HG03135 (cell line): ENCODE measurements around the gene ADAMTS7.
A peak's percentile ranks its signal among the peaks of the same experiment; 100 is the strongest.
"Not testable (repeated sequence)": the region's sequence is repeated elsewhere in the genome, so short reads cannot be mapped to it uniquely, and the experiment has no call there.

Source experiments
- ATAC-seq: cut with Tn5 transposase; IDR thresholded peaks from one replicate; pipeline ENCODE4 v1.9.1; 2021; ENCODE audit warnings: mild to moderate bottlenecking, moderate library complexity; ENCODE audit not compliant: unreplicated experiment

ADAMTS7 gene

DNA sequence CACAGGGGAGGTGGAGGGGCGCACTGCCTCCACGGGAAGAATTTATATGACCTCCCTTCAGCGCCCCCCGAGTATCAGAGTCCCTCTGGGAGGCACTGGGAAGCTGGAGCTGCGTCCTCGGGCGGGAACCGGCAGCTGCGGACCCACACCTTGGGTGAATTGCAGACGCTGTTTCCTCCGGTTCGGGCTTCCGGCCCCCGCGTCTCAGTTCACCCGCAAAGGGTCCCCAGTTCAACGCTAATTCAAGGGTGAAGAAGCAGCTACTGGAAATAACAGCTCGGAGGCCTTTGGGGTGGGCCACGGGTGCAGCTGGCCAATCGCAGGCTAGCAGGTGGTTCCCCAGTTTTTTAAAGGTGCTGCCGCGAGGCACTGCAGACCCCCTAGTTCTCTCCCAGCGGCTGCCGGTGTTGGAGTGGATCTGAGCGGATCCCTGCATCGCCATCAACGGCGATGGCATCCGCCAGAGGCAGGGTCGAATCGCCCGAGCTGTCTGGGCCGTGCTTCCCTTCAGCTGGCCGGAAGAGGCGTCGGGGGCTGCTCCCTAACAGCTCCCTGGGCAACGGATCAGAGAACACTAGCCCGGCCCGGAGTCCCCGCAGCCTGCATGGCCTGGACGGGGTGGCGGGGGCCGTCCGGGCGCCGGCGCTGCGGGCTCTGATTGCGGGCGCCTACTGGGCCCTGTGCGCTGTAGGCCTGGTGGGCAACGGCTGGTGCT is 19.4 kb upstream of the ADAMTS7 start:
- no peak for ATAC-seq

- ATAC-seq: no peak
These were observed 17.7 kb upstream of the ADAMTS7 start for GRCh38 chr15:78828920-78829319.

DNA sequence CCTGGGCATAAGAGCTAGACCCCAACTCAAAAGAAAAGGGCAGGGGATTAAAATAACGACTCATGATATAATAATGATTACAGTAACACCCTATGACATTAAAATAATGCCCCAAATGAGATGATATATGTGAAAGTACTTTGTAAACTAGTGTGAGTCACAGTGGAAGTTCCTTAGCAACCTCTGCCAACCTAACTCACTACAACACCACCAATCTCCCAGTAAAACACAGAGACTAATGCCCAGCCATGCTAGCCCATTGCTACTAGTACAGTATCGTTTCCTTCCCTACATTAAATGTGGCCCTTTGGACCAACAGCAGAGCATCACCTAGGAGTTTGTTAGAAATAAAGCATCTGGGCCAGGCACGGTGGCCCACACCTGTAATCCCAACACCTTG is 11.2 kb upstream of the ADAMTS7 start:
- ATAC-seq: no peak

DNA sequence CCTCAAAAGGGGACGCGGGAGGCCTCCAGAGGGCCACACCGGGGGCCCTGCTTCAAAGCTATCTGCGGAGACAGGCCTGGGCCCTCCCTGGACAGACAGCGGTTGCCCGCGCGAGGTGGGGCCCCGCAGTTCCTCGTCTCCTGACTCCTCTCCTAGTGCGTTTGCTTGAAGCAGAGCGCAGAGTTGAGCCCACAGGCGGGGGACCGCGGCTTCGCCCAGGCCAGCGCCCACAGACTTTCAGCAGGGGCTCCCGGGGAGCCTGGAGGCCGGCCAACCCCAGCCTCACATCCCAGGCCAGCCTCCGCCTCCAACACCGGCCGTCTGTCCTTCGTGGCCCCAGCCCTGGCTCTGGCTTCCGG is 540 bp upstream of the ADAMTS7 start:
- no peak for ATAC-seq

- peak; percentile 7 for ATAC-seq
These were observed 721 bp downstream of the ADAMTS7 start for GRCh38 chr15:78810362-78811123.

- ATAC-seq: no peak
These were observed 1.3 kb downstream of the ADAMTS7 start for GRCh38 chr15:78810003-78810361.

GRCh38 chr15:78808550-78808949 is 2.7 kb downstream of the ADAMTS7 start:
- no peak for ATAC-seq

DNA sequence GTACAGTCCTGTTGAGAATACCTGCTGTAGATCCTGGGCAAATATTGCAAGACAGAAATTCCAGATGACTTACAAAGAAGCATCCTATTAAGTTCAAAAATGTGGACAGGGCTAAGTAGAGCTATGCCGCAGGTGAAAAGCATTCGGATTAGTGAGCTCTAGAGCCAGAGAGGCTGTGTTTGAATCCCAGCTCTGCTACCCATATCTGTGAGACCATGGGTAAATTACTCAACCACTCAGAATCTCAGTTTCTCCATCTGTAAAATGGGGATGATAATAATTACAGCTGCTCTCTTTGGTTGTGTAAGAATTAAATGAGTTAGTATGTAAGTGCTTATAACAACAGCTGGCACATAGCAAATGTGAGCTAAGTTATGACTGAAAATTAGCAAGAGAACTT is 3.9 kb downstream of the ADAMTS7 start:
- no peak for ATAC-seq

DNA sequence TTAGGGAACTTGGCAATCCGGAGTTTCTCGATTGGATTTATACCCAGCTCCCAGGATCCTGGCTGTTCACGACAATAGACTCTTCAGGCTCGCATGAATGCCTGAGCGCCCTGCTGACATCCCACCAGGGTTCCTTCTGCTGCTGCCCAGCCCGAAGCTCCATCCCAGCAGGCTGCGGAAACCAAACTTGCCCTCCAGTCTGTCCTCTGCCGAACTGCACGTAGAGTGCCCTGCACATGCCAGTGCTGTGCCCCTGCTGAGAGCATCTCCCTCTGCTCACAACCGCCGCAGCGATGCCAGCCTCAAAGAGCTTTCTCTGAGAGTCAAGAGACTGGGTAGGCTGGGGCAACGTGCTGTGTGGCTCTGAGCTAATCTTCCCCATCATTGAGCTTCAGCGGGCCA is 6.9 kb downstream of the ADAMTS7 start:
- no peak for ATAC-seq

GRCh38 chr15:78800806-78801205 is 10.5 kb downstream of the ADAMTS7 start:
- ATAC-seq: no peak

GRCh38 chr15:78800189-78800588 is 11.1 kb downstream of the ADAMTS7 start:
- ATAC-seq: no peak

GRCh38 chr15:78799102-78799501 is 12.2 kb downstream of the ADAMTS7 start:
- ATAC-seq: not testable (repeated sequence)

- ATAC-seq: not testable (repeated sequence)
These were observed 12.9 kb downstream of the ADAMTS7 start for GRCh38 chr15:78798355-78798754.

- ATAC-seq: no peak
These were observed 13.3 kb downstream of the ADAMTS7 start for GRCh38 chr15:78797951-78798350.

DNA sequence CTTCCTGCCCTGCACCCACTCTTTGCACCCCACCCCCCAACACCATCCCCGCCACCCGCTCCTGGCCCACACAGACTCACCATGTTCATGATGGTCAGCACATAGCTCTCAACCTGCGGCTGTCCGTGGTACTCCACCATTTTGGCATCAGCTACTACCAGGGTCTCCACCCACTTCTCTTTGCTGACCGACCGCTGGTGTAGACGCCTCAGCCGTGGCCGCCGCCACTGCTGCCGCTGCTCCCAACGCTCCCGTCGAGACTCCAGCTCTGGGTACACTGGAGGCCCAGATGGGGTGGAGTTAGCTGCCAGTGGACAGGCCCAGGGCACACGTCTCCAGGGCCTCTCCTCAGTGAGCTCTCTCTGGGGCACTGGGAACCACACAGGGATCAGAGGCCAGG is 14.8 kb downstream of the ADAMTS7 start:
- no peak for ATAC-seq

DNA sequence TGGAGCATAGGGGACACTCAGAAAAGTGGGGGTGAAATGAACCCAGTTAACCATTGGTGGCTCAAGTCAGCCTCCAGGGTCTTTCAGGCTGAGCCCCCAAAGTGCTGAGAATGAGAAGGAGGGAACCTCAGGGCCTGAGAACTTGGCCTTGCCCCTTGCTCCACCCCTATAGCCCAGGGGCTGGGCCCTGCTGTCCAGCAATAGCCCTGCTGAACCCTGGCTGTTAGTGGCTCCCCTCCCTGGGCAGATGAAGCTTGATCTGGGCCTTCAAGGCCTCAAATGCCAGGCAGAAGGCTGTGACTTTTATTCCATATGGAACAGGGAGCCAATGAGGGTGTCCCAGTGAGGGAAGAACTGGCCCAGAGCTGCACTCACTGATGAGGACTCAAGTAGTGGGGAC is 16.2 kb downstream of the ADAMTS7 start:
- ATAC-seq: no peak

- ATAC-seq: not testable (repeated sequence)
These were observed 16.8 kb downstream of the ADAMTS7 start for GRCh38 chr15:78794446-78794845.

- no peak for ATAC-seq
These were observed 19.9 kb downstream of the ADAMTS7 start for GRCh38 chr15:78791357-78791756.

DNA sequence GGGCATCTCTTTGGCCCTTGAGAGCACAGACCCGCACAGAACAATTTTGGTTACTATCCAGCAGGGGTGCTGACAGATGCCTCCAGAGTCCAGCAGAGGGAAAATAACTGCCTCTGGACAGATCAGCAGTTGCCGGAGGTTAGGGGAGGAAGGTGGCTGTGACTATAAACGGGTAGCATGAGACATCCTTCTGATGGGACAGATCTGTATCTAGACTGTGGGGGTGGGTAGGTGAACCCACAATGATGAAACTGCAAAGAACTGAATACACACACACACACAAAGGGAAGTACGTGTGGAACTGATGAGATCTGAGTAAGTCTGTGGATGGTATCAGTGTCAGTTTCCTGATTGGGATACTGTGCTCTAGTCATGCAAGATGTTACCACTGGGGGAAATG is 21.2 kb downstream of the ADAMTS7 start:
- ATAC-seq: no peak

- no peak for ATAC-seq
These were observed 21.6 kb downstream of the ADAMTS7 start for GRCh38 chr15:78789615-78790014.

GRCh38 chr15:78788016-78788660 is 23.1 kb downstream of the ADAMTS7 start:
- no peak for ATAC-seq

DNA sequence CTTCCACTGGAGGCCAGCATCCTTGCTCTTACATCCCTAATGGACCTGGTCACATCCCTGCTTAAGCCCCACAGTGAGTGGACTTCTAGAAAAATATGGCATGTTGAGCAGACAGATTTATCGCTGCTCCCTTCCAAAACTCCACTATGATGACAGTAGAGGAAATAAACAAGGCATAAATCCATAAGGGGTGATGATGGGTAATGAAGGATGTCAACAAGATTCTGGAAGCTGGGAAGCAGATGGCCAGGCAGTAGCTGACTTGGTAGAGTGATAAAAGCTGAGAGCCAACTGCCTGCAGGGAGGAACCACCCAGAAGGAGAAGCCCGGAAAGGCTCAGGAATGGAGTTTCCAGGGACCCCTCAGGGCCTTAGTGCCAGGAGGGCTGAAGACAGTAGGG is 28.9 kb downstream of the ADAMTS7 start:
- not testable (repeated sequence) for ATAC-seq
